Posterior cingulate gyrus (tissue), 11 donors: Measurements from ENCODE around the gene SLK.

ENCODE experiments used
- DNase-seq, 10 donors: peaks; one replicate each; pipeline versions ENCODE4 v3.0.0 to v3.0.0-alpha.2; 2020 to 2021; ENCODE audit warnings: mixed read lengths in 3 of 10
- intact Hi-C: fragments of 100-400 bp; cut with DNase I; formaldehyde crosslinking; loops from one replicate; pipeline ENCODE4 v1.15.1; 2023

The SLK gene

GRCh38 chr10:103966671-103967447, at the start of gene SLK:
Gene SLK, plus strand, starts transcription at chr10:103967140. Its CDS starts 606 bp downstream, at chr10:103967746.
- peak; percentile 62 to 97 (median 74) for DNase-seq
- intact Hi-C loops = loop anchor here (1.0 to 5.0 kb wide), 2 partner anchors 50 to 154 kb away; partner anchors contain the start of gene STN1

GRCh38 chr10:103917302-103918052, 49.5 kb upstream of the SLK start:
- peak in 9 of 10 donors; percentile 22 to 91 (median 44) for DNase-seq
- intact Hi-C loops = loop anchor here (5.0 to 10.0 kb wide), 3 partner anchors 50 to 205 kb away; partner anchors contain the start of genes SFR1 and SLK

GRCh38 chr10:103918053-103918846, 48.7 kb upstream of the SLK start, which contains the start of gene STN1:
Gene STN1, minus strand, starts transcription at chr10:103918184. Its CDS starts 590 bp downstream, at chr10:103917594.
- DNase-seq = peak; percentile 94 to 100 (median 98)
- intact Hi-C loops = loop anchor here (5.0 to 10.0 kb wide), 3 partner anchors 49 to 204 kb away; partner anchors contain the start of genes SFR1 and SLK

GRCh38 chr10:103919648-103920025, 47.3 kb upstream of the SLK start:
- intact Hi-C loops = loop anchor here (5.0 to 10.0 kb wide), 3 partner anchors 48 to 203 kb away; partner anchors contain the start of genes SFR1 and SLK
- no peak for DNase-seq

GRCh38 chr10:103921248-103921647, 45.7 kb upstream of the SLK start:
- intact Hi-C loops = no loop called here
- DNase-seq = no peak

GRCh38 chr10:103921750-103922195, 45.2 kb upstream of the SLK start:
- intact Hi-C loops = no loop called here
- peak in 3 of 10 donors; percentile 32 to 61 (median 43) for DNase-seq

GRCh38 chr10:103922659-103923058, 44.3 kb upstream of the SLK start:
- intact Hi-C loops = no loop called here
- DNase-seq = no peak

GRCh38 chr10:103923502-103923901, 43.4 kb upstream of the SLK start:
- DNase-seq = no peak
- intact Hi-C loops = no loop called here

GRCh38 chr10:103925591-103925990, 41.3 kb upstream of the SLK start:
- no peak for DNase-seq
- intact Hi-C loops = no loop called here

- intact Hi-C loops = no loop called here
- no peak for DNase-seq
These were observed 40.1 kb upstream of the SLK start for GRCh38 chr10:103926722-103927319.

GRCh38 chr10:103928784-103929183, 38.2 kb upstream of the SLK start:
- DNase-seq = no peak
- intact Hi-C loops = no loop called here

GRCh38 chr10:103929381-103929921, 37.5 kb upstream of the SLK start:
- no peak for DNase-seq
- intact Hi-C loops = no loop called here

GRCh38 chr10:103930449-103930848, 36.5 kb upstream of the SLK start:
- no peak for DNase-seq
- intact Hi-C loops = no loop called here

- intact Hi-C loops = no loop called here
- no peak for DNase-seq
These were observed 36.1 kb upstream of the SLK start for GRCh38 chr10:103930881-103931280.

GRCh38 chr10:103931603-103932002, 35.3 kb upstream of the SLK start:
- DNase-seq = no peak
- intact Hi-C loops = no loop called here

GRCh38 chr10:103932271-103932670, 34.7 kb upstream of the SLK start:
- DNase-seq = no peak
- intact Hi-C loops = no loop called here

- no peak for DNase-seq
- intact Hi-C loops = no loop called here
These were observed 34.0 kb upstream of the SLK start for GRCh38 chr10:103932971-103933370.

GRCh38 chr10:103933557-103934121, 33.3 kb upstream of the SLK start:
- DNase-seq = peak in 9 of 10 donors; percentile 34 to 95 (median 74)
- intact Hi-C loops = no loop called here

- no peak for DNase-seq
- intact Hi-C loops = no loop called here
These were observed 32.6 kb upstream of the SLK start for GRCh38 chr10:103934308-103934707.
